Caco-2 (cell line): ENCODE results near the gene DNMBP. TPM values are rescaled to one million over a fixed set of nuclear protein-coding genes. Genes with fewer than 3 reads are reported as not detected.
"Not testable (repeated sequence)": the region's sequence is repeated elsewhere in the genome, so short reads cannot be mapped to it uniquely, and the experiment has no call there.

Source experiments
- BruUV-seq: library from RNA; stranded (reverse); fragments of 400-500 nt; replicated peaks from 2 replicates; lab custom pipeline; 2021; lab: Mats Ljungman, UMichigan
- CTCF ChIA-PET: fragments of 300-600 bp; sonication (Branson Sonifier 250); formaldehyde crosslinking; loops from one replicate; lab custom pipeline; 2022; ENCODE audit warnings: antibody characterized with exemption; lab: Charles Lee
- POLR2A ChIA-PET: fragments of 300-600 bp; sonication (Branson Sonifier 250); formaldehyde crosslinking; loops from one replicate; lab custom pipeline; 2022; ENCODE audit warnings: antibody characterized with exemption; lab: Charles Lee
- DNase-seq, 2 experiments: peaks; one replicate each; pipeline versions ENCODE4 v3.0.0 to v3.0.0-alpha.2; 2020 to 2022
- H3K27me3 ChIP-seq: replicated peaks from 2 replicates; pipeline ENCODE4 v1.6.0; 2011; ENCODE audit warnings: low read length; ENCODE audit not compliant: control insufficient read depth, insufficient read depth
- H3K36me3 ChIP-seq: 2 replicates; pipeline ENCODE4 v1.5.1; 2011; ENCODE audit warnings: low read length; ENCODE audit not compliant: control insufficient read depth, insufficient read depth
- H3K4me1 ChIP-seq: fragments of 250-450 bp; sonication (Bioruptor Pico); 2 replicates; pipeline ENCODE4 v1.5.1; 2020; ENCODE audit warnings: mild to moderate bottlenecking
- H3K4me3 ChIP-seq: 2 replicates; pipeline ENCODE4 v1.5.1; 2011; ENCODE audit warnings: low read depth, mild to moderate bottlenecking, control low read depth, low read length
- H3K9me3 ChIP-seq: fragments of 250-450 bp; sonication (Bioruptor Pico); 2 replicates; pipeline ENCODE4 v1.5.1; 2020; ENCODE audit warnings: mild to moderate bottlenecking, moderate library complexity
- H3K27ac Mint-ChIP-seq: one replicate; pipeline ENCODE4 v1.8.0; 2022; ENCODE audit warnings: mixed read lengths; ENCODE audit not compliant: unreplicated experiment
- H3K27me3 Mint-ChIP-seq: one replicate; pipeline ENCODE4 v1.8.0; 2022; ENCODE audit warnings: mixed read lengths; ENCODE audit not compliant: insufficient read depth, unreplicated experiment
- H3K36me3 Mint-ChIP-seq: one replicate; pipeline ENCODE4 v1.8.0; 2022; ENCODE audit warnings: mild to moderate bottlenecking, mixed read lengths; ENCODE audit not compliant: insufficient read depth, unreplicated experiment
- H3K4me1 Mint-ChIP-seq: one replicate; pipeline ENCODE4 v1.8.0; 2022; ENCODE audit warnings: low read depth, mixed read lengths; ENCODE audit not compliant: unreplicated experiment
- H3K4me3 Mint-ChIP-seq: one replicate; pipeline ENCODE4 v1.8.0; 2022; ENCODE audit warnings: mild to moderate bottlenecking, moderate library complexity, mixed read lengths; ENCODE audit not compliant: unreplicated experiment
- H3K9me3 Mint-ChIP-seq: one replicate; pipeline ENCODE4 v1.8.0; 2022; ENCODE audit warnings: mixed read lengths; ENCODE audit not compliant: unreplicated experiment
- CTCF ChIP-seq, 2 experiments: fragments of 200-600 bp in 1 of 2; IDR thresholded peaks; 1 replicate in 1 of 2; 2 replicates in 1 of 2; pipeline versions ENCODE4 v1.5.1 to v1.8.0; 2011 to 2022; ENCODE audit warnings: antibody characterized with exemption in 1 of 2, control low read depth in 1 of 2, inconsistent platforms in 1 of 2, low read depth in 1 of 2, low read length in 1 of 2, mild to moderate bottlenecking in 1 of 2, moderate library complexity in 1 of 2; ENCODE audit not compliant: insufficient read depth in 1 of 2, severe bottlenecking in 1 of 2, unreplicated experiment in 1 of 2
- intact Hi-C: fragments of 100-400 bp; cut with micrococcal nuclease; formaldehyde crosslinking; loops from one replicate; pipeline ENCODE4 v1.10.0; 2022; ENCODE audit not compliant: unreplicated experiment
- total RNA-seq: library from RNA; stranded (reverse); gene quantifications from 2 replicates; pipeline ENCODE4 v1.2.3, GENCODE V29; 2022

DNMBP gene
- total RNA-seq, 1 experiment from 2014 or later: 30.6 TPM

GRCh38 chr10:99994801-99995200 lies 14.9 kb downstream of the DNMBP start:
- intact Hi-C loops: no loop called here
- Mint-ChIP-seq H3K36me3 (peaks cover 6% of the 10 kb centered on the region), H3K9me3 (no peaks in the 10 kb centered on the region), H3K4me3 (no peak overlapping the region), H3K27ac (no peak overlapping the region), H3K4me1 (peaks cover 8% of the 10 kb centered on the region), H3K27me3 (no peaks in the 10 kb centered on the region)
- no peak for TF ChIP-seq CTCF (IDR thresholded peaks at IDR 0.05; ENCODE audit: insufficient read depth in 1 of 2, low read depth in 1 of 2, low read length in 1 of 2, severe bottlenecking in 1 of 2, unreplicated experiment in 1 of 2)
- Histone ChIP-seq H3K9me3 (no peaks in the 10 kb centered on the region), H3K36me3 (no peaks in the 10 kb centered on the region), H3K27me3 (no peaks in the 10 kb centered on the region), H3K4me1 (0 out of 2 replicates have a peak, but pooled peaks cover 6% of the 10 kb centered on the region), H3K4me3 (no peak overlapping the region)
- CTCF ChIA-PET: interaction anchor here (0.7 to 1.4 kb wide), 2 partner anchors 15 to 56 kb away, joined by 4 read pairs; partner anchors contain the start of gene DNMBP
- no peak for DNase-seq
- POLR2A ChIA-PET: no interaction called here
- BruUV-seq: no TSS peak

GRCh38 chr10:99993701-99994689 lies 15.8 kb downstream of the DNMBP start:
- H3K27ac Mint-ChIP-seq: no peak overlapping the region
- intact Hi-C loops: no loop called here
- DNase-seq: no peak
- H3K4me3 Mint-ChIP-seq: no peak overlapping the region
- no peaks in the 10 kb centered on the region for H3K27me3 Mint-ChIP-seq
- no peaks in the 10 kb centered on the region for H3K9me3 ChIP-seq
- ChIA-PET CTCF (interaction anchor here (0.7 to 1.4 kb wide), 2 partner anchors 15 to 57 kb away, joined by 4 read pairs; partner anchors contain the start of gene DNMBP), POLR2A (no interaction called here)
- peaks cover 6% of the 10 kb centered on the region for H3K36me3 Mint-ChIP-seq
- no peaks in the 10 kb centered on the region for H3K27me3 ChIP-seq
- BruUV-seq: no TSS peak
- H3K36me3 ChIP-seq: no peaks in the 10 kb centered on the region
- 0 out of 2 replicates have a peak, but pooled peaks cover 6% of the 10 kb centered on the region for H3K4me1 ChIP-seq
- H3K9me3 Mint-ChIP-seq: no peaks in the 10 kb centered on the region
- no peak for TF ChIP-seq CTCF (IDR thresholded peaks at IDR 0.05; ENCODE audit: insufficient read depth in 1 of 2, low read depth in 1 of 2, low read length in 1 of 2, severe bottlenecking in 1 of 2, unreplicated experiment in 1 of 2)
- H3K4me3 ChIP-seq: no peak overlapping the region
- H3K4me1 Mint-ChIP-seq: peaks cover 8% of the 10 kb centered on the region

- H3K9me3 Mint-ChIP-seq, BruUV-seq, H3K27me3 ChIP-seq, H3K27me3 Mint-ChIP-seq, H3K27ac Mint-ChIP-seq, H3K4me1 Mint-ChIP-seq, intact Hi-C loops, POLR2A ChIA-PET, H3K4me3 ChIP-seq, H3K4me3 Mint-ChIP-seq, H3K36me3 Mint-ChIP-seq, CTCF ChIA-PET, DNase-seq, H3K36me3 ChIP-seq, H3K9me3 ChIP-seq: not testable (repeated sequence)
- peaks cover 10% of the 10 kb centered on the region; the same call in 1 of the 2 replicates for H3K4me1 ChIP-seq
Observed at GRCh38 chr10:99985637-99986036, 24.1 kb downstream of the DNMBP start.
